Mesenchymal stem cell (in vitro differentiated cells and primary cell): ENCODE results near the gene HERC2.

Source experiments
- DNase-seq: peaks from one replicate; pipeline ENCODE4 v3.0.0-alpha.2; 2013
- H2AFZ ChIP-seq: one replicate; pipeline ENCODE4 v1.6.1; 2013; ENCODE audit warnings: low read depth, mild to moderate bottlenecking, control low read depth, inconsistent platforms, low read length, moderate library complexity
- H2AK5ac ChIP-seq: 2 replicates; pipeline ENCODE4 v1.6.1; 2013; ENCODE audit warnings: low read length, moderate library complexity, mild to moderate bottlenecking, inconsistent platforms; ENCODE audit not compliant: severe bottlenecking
- H2BK120ac ChIP-seq: one replicate; pipeline ENCODE4 v1.6.1; 2013; ENCODE audit warnings: low read depth, mild to moderate bottlenecking, inconsistent platforms, low read length, moderate library complexity
- H2BK12ac ChIP-seq, 2 experiments: one replicate each; pipeline ENCODE4 v1.6.1; 2013; ENCODE audit warnings: inconsistent platforms in 2 of 2, low read length in 2 of 2, mild to moderate bottlenecking in 2 of 2, moderate library complexity in 2 of 2, control low read depth in 1 of 2
- H2BK15ac ChIP-seq: one replicate; pipeline ENCODE4 v1.6.1; 2013; ENCODE audit warnings: mild to moderate bottlenecking, low read depth, inconsistent platforms; ENCODE audit not compliant: poor library complexity, severe bottlenecking
- H2BK5ac ChIP-seq: 2 replicates; pipeline ENCODE4 v1.6.1; 2013; ENCODE audit warnings: low read depth, mild to moderate bottlenecking, low read length, control low read depth, inconsistent platforms; ENCODE audit not compliant: poor library complexity, severe bottlenecking
- H3K14ac ChIP-seq, 2 experiments: one replicate each; pipeline ENCODE4 v1.6.1; 2013; ENCODE audit warnings: inconsistent platforms in 2 of 2, low read length in 2 of 2, control low read depth in 1 of 2, mild to moderate bottlenecking in 1 of 2, moderate library complexity in 1 of 2
- H3K18ac ChIP-seq, 2 experiments: one replicate each; pipeline ENCODE4 v1.6.1; 2013; ENCODE audit warnings: inconsistent platforms in 2 of 2, low read length in 2 of 2, control low read depth in 1 of 2, low read depth in 1 of 2, mild to moderate bottlenecking in 1 of 2
- H3K23ac ChIP-seq, 2 experiments: one replicate each; pipeline ENCODE4 v1.6.1; 2013; ENCODE audit warnings: inconsistent platforms in 2 of 2, low read length in 2 of 2, mild to moderate bottlenecking in 2 of 2, moderate library complexity in 2 of 2, control low read depth in 1 of 2
- H3K27ac ChIP-seq: 2 replicates; pipeline ENCODE4 v1.5.1; 2013; ENCODE audit warnings: mild to moderate bottlenecking, moderate library complexity, low read length, control low read depth, inconsistent platforms; ENCODE audit not compliant: poor library complexity, severe bottlenecking
- H3K27me3 ChIP-seq, 2 experiments: 2 replicates each; pipeline versions ENCODE4 v1.6.1 to v1.7.0; 2013; ENCODE audit warnings: low read length in 2 of 2, mild to moderate bottlenecking in 2 of 2, moderate library complexity in 2 of 2, control low read depth in 1 of 2, inconsistent platforms in 1 of 2; ENCODE audit not compliant: control insufficient read depth in 1 of 2, insufficient read depth in 1 of 2
- H3K36me3 ChIP-seq, 2 experiments: 2 replicates each; pipeline versions ENCODE4 v1.6.1 to v1.7.0; 2013; ENCODE audit warnings: low read length in 2 of 2, control low read depth in 1 of 2, inconsistent platforms in 1 of 2, low read depth in 1 of 2, mild to moderate bottlenecking in 1 of 2; ENCODE audit not compliant: insufficient read depth in 2 of 2, control insufficient read depth in 1 of 2
- H3K4ac ChIP-seq, 2 experiments: one replicate each; pipeline ENCODE4 v1.6.1; 2013; ENCODE audit warnings: inconsistent platforms in 2 of 2, low read length in 2 of 2, mild to moderate bottlenecking in 2 of 2, moderate library complexity in 2 of 2, control low read depth in 1 of 2, low read depth in 1 of 2
- H3K4me1 ChIP-seq: 2 replicates; pipeline ENCODE4 v1.6.1; 2013; ENCODE audit warnings: low read depth, low read length, control low read depth; ENCODE audit not compliant: control insufficient read depth, insufficient read depth
- H3K4me2 ChIP-seq: 2 replicates; pipeline ENCODE4 v1.6.1; 2013; ENCODE audit warnings: low read length, mild to moderate bottlenecking, inconsistent platforms; ENCODE audit not compliant: poor library complexity, severe bottlenecking
- H3K4me3 ChIP-seq, 2 experiments: 2 replicates each; pipeline versions ENCODE4 v1.5.1 to v1.7.0; 2013; ENCODE audit warnings: low read length in 2 of 2, mild to moderate bottlenecking in 2 of 2, control low read depth in 1 of 2, low read depth in 1 of 2; ENCODE audit not compliant: insufficient read depth in 1 of 2
- H3K79me1 ChIP-seq: replicated peaks from 2 replicates; pipeline ENCODE4 v1.6.1; 2013; ENCODE audit warnings: mild to moderate bottlenecking, control low read depth, low read length, inconsistent platforms; ENCODE audit not compliant: poor library complexity, severe bottlenecking
- H3K9ac ChIP-seq: 2 replicates; pipeline ENCODE4 v1.7.0; 2013; ENCODE audit warnings: mild to moderate bottlenecking, low read length, moderate library complexity
- H3K9me3 ChIP-seq: 2 replicates; pipeline ENCODE4 v1.7.0; 2013; ENCODE audit warnings: mild to moderate bottlenecking, low read length; ENCODE audit not compliant: control insufficient read depth
- H4K8ac ChIP-seq: one replicate; pipeline ENCODE4 v1.6.1; 2013; ENCODE audit warnings: inconsistent platforms, mild to moderate bottlenecking, low read length, moderate library complexity
- H4K91ac ChIP-seq: one replicate; pipeline ENCODE4 v1.6.1; 2013; ENCODE audit warnings: mild to moderate bottlenecking, low read length, inconsistent platforms
- WGBS: methylation state at CpG from one replicate; pipeline ENCODE4 v1.1.7; 2013; ENCODE audit warnings: mixed read lengths; 5-methylcytosine and 5-hydroxymethylcytosine counted together

The HERC2 gene

DNA sequence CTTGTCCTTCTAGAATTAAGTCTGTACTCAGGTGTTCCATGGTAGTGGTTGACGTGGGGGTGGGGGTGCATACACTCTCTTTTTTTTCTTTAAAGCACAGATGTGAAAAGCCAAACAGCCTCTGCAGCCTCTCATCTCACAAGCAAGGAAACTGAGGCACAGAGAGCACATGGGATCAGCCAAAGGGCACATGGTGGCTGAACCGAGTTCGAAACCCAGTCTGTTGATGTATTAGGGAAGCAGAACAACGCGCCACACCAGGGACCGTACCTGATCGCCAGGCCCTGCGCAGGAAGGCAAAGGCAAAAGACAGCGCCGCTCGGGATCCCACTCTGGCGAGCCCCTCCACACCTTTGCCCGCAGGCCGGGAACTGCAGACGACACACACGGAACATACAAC, 47.3 kb downstream of the HERC2 start:
- H2AFZ ChIP-seq: no peak overlapping the region
- no peak overlapping the region for H4K8ac ChIP-seq
- no peak overlapping the region for H3K23ac ChIP-seq
- no peak overlapping the region for H3K9ac ChIP-seq
- no peak overlapping the region for H3K4me2 ChIP-seq
- peaks cover 32% of the 10 kb centered on the region for H3K79me1 ChIP-seq
- no peak overlapping the region for H2BK120ac ChIP-seq
- peaks cover 8% of the 10 kb centered on the region for H3K4me1 ChIP-seq
- peaks cover 33 to 61% of the 10 kb centered on the region in 2 experiments for H3K36me3 ChIP-seq
- H2BK12ac ChIP-seq: no peak overlapping the region
- H3K14ac ChIP-seq: no peak overlapping the region
- no peak overlapping the region for H2BK15ac ChIP-seq
- no peak overlapping the region for H3K18ac ChIP-seq
- no peaks in the 10 kb centered on the region for H3K27me3 ChIP-seq
- no peak overlapping the region for H2AK5ac ChIP-seq
- H2BK5ac ChIP-seq: no peak overlapping the region
- WGBS: 99% methylated on average over 16 of the region's 16 CpGs
- H3K4ac ChIP-seq: no peak overlapping the region
- H4K91ac ChIP-seq: no peak overlapping the region
- no peak overlapping the region for H3K27ac ChIP-seq
- H3K4me3 ChIP-seq: no peak overlapping the region
- DNase-seq: no peak
- no peaks in the 10 kb centered on the region for H3K9me3 ChIP-seq

DNA sequence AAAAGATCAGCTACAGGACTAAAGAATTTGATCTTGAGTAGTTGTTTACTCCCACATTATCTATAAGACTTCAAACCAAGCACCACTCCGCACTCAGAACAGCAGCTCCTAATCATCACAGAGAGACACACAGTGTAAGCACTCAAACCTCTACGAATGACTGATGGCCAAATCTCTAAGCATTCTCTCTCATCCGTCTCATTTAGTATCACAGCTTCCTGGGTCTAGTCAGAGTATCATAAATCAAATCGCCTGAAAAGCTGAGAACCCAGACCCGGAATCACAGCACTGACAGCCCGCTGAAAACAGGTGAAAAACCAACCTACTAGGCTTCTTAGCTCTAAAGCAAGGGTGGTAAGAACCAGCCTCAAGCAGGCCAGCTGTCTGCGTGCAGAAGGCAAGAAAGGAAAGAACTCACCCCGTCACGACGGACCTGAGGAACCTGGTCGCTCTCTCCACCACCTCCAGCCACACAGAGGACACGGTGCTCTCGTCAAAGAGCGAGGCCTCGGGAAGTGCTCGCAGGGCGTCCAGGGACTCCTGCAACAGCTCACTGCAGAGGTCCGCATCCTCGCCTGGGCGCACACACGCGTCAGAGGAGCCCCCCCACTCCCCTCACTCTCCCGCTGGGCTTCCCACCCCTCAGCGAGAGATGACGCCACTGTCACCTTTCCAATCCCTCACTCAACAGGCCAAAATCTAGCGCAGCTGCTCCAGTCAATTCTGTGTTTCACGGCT, 47.9 kb downstream of the HERC2 start:
- H3K23ac ChIP-seq: no peak overlapping the region
- H3K27ac ChIP-seq: no peak overlapping the region
- H3K4me3 ChIP-seq: no peak overlapping the region
- H3K4me1 ChIP-seq: peaks cover 8% of the 10 kb centered on the region
- H2BK12ac ChIP-seq: no peak overlapping the region
- no peak overlapping the region for H2AFZ ChIP-seq
- H3K14ac ChIP-seq: no peak overlapping the region
- no peak overlapping the region for H2BK5ac ChIP-seq
- H3K4ac ChIP-seq: no peak overlapping the region
- no peak overlapping the region for H2AK5ac ChIP-seq
- no peak overlapping the region for H4K8ac ChIP-seq
- H3K27me3 ChIP-seq: no peaks in the 10 kb centered on the region
- no peak overlapping the region for H3K9ac ChIP-seq
- H3K4me2 ChIP-seq: no peak overlapping the region
- H2BK120ac ChIP-seq: no peak overlapping the region
- H3K79me1 ChIP-seq: peaks cover 30% of the 10 kb centered on the region
- H3K36me3 ChIP-seq: peaks cover 36 to 62% of the 10 kb centered on the region in 2 experiments
- DNase-seq: peak; percentile 14
- WGBS: 80% methylated on average over 26 of the region's 27 CpGs
- no peak overlapping the region for H4K91ac ChIP-seq
- H3K18ac ChIP-seq: no peak overlapping the region
- no peaks in the 10 kb centered on the region for H3K9me3 ChIP-seq
- H2BK15ac ChIP-seq: no peak overlapping the region

DNA sequence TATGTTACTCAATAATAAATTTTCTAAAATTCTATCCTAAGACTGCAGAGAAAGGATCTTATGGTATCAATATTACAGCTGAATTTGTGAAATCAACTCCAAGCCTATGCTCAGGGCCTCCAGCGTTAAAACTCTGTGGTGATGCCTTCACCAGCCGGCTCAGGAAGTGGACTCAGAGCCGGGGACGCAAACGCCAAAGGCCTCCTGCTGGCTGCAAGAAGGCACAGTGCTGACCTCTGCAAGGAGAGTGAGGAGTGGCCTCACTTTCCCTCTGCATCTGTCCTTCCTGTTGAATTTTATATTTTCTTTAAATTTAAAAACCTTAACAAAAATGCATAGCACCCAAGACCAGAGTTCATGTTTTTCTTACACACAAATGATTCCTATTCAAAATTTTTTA, 48.5 kb downstream of the HERC2 start:
- peak; percentile 45 for DNase-seq
- no peaks in the 10 kb centered on the region for H3K27me3 ChIP-seq
- peaks cover 35% of the 10 kb centered on the region for H3K79me1 ChIP-seq
- no peak overlapping the region for H3K18ac ChIP-seq
- H3K9ac ChIP-seq: peak overlapping the region; percentile 8
- no peak overlapping the region for H2BK5ac ChIP-seq
- peaks cover 42 to 64% of the 10 kb centered on the region in 2 experiments for H3K36me3 ChIP-seq
- no peak overlapping the region for H3K4me3 ChIP-seq
- H4K91ac ChIP-seq: no peak overlapping the region
- H3K4me2 ChIP-seq: no peak overlapping the region
- H4K8ac ChIP-seq: no peak overlapping the region
- 37% methylated on average over 5 of the region's 5 CpGs for WGBS
- no peak overlapping the region for H3K4ac ChIP-seq
- no peak overlapping the region for H2BK12ac ChIP-seq
- H2AK5ac ChIP-seq: no peak overlapping the region
- H2BK15ac ChIP-seq: no peak overlapping the region
- H2AFZ ChIP-seq: no peak overlapping the region
- no peak overlapping the region for H2BK120ac ChIP-seq
- no peak overlapping the region for H3K23ac ChIP-seq
- no peak overlapping the region for H3K27ac ChIP-seq
- H3K4me1 ChIP-seq: peaks cover 8% of the 10 kb centered on the region
- no peak overlapping the region for H3K14ac ChIP-seq
- no peaks in the 10 kb centered on the region for H3K9me3 ChIP-seq

DNA sequence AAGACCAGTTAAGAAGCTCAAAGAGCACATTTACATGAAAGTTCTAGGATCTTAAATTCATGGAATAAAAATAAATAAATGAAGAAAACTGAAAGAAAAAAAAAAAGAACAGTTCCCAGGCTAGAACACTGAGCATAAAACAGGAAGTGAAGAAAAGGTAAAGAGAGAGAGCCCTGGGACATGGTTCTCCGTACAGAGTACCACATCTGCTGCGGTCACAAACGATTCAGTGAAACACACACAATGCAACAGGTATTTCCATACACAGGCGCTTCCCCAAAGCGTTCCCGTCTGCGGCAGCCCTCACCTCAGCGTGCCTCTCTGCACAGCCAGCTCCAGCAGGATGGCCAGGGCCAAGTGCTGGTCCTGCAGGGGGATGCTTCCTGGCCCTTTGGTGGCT, 49.4 kb downstream of the HERC2 start:
- Histone ChIP-seq H4K91ac (no peak overlapping the region), H2AK5ac (no peak overlapping the region), H3K79me1 (peaks cover 41% of the 10 kb centered on the region), H3K4me2 (no peak overlapping the region), H2BK12ac (no peak overlapping the region), H2AFZ (no peak overlapping the region), H3K27ac (no peak overlapping the region), H2BK5ac (no peak overlapping the region), H2BK15ac (no peak overlapping the region), H3K27me3 (no peaks in the 10 kb centered on the region), H3K4me1 (peaks cover 8% of the 10 kb centered on the region), H3K4me3 (no peak overlapping the region), H3K36me3 (peaks cover 46 to 69% of the 10 kb centered on the region in 2 experiments), H4K8ac (no peak overlapping the region), H3K23ac (no peak overlapping the region), H3K9ac (no peak overlapping the region), H3K9me3 (no peaks in the 10 kb centered on the region), H2BK120ac (no peak overlapping the region), H3K18ac (no peak overlapping the region), H3K4ac (no peak overlapping the region), H3K14ac (no peak overlapping the region)
- WGBS: 94% methylated on average over 8 of the region's 8 CpGs
- DNase-seq: no peak
